Embryonic facial prominence (tissue), 1 donor: ENCODE data around the gene TLR10.
"Not testable (repeated sequence)": the region's sequence is repeated elsewhere in the genome, so short reads cannot be mapped to it uniquely, and the experiment has no call there.

ENCODE experiments used
- DNase-seq: peaks from one replicate; pipeline ENCODE4 v3.0.0-alpha.2; 2016; ENCODE audit errors: extremely low spot score

TLR10 gene

GRCh38 chr4:38802561-38803355 lies 20.0 kb upstream of the TLR10 start:
- no peak for DNase-seq

DNA sequence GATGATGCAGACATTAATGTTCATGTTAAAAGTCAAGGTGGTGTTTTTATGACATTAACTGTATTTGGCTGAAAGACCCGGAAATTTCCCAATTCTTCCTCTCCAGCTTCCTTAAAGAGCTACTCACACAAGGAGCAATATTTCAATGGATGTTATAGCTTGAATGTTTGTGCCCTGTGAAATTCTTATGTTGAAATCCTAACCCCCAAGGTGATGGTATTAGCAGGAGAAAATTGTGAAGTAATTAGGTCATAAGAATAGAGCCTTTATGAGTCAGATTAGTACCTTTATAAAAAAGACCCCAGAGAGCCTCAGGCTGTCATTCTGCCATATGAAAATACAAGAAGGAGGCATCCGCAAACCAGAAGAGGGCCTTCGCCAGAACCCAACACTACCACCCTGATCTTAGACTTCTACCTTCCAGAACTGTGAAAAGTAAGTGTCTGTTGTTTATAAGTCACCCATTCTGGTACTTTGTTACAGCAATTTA lies 18.2 kb upstream of the TLR10 start:
- DNase-seq: no peak

DNA sequence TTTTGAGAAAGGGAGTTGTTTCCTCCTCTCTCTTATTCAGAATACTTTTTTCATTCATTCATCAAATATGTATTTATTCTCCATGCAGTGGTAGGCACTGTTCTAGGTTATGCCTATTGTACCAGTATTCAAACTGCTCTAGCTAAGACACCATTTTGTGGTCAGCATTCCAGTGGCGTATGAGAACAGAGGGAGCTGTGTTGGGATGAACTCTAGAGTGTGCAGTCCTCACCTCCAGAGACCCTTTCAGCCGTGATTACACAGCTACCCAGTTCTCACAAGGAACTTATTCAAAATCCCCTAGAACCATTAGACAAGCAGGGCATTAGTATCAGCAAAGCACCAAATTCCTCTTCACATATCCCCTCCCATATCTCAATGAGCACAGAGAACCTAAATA lies 17.6 kb upstream of the TLR10 start:
- DNase-seq: no peak

GRCh38 chr4:38795087-38795486 lies 12.3 kb upstream of the TLR10 start:
- DNase-seq: no peak

DNA sequence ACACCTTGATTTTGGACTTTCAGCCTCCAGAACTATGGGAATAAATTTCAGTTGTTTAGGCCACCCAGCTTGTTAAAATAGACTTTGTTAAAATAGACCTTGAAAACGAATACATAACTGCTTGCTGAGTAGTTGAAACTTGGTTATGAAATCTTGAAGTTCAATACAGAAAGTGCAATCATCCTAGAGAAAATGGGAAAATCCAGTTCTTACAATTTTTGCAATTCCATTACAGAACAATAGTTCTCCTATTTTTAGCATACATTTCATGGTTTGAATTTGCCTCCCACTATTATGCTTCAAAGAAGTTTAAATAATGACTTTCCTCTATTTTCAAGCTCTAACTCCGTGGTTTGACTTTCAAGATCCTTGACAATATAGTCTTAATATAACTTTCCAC lies 11.3 kb upstream of the TLR10 start:
- no peak for DNase-seq

- DNase-seq: no peak
Observed at GRCh38 chr4:38791010-38791409, 8.2 kb upstream of the TLR10 start.

DNA sequence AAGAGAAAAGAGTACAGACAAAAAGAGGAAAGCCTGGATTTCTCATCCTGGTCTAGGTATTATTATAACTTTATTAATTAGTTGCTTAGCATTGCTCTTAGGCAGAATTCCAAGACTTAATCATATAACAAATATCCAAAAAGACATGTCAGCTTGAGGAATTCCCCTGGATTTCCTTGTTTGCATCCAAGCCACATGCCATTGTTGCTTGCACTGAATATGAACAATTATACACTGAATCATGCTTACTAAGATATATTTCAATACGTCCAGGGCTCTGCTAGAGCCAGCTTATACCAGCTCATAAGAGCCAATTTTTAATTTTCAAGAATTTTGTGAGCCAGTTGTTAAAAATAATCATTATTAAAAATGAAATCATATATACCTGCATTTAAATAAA lies 5.5 kb upstream of the TLR10 start:
- no peak for DNase-seq

DNA sequence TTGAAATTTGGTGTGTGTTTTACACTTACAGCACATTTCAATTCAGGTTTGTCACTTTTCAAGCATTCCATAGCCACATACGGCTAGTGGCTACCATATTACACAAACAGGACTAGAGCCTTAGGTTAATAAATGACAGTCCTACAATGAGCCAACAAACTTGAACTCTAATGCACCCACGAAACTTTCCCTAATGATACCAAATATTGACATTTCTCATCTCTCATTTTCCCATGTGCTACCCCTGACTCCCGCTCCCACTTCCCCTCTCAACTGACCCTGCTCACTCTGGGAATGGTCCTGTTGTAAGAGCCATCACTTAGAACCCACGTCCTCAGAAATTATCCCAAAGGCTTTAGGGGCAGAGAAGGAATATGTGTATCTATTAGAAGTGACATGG lies 4.9 kb upstream of the TLR10 start:
- DNase-seq: no peak

GRCh38 chr4:38785901-38786402 lies 3.2 kb upstream of the TLR10 start:
- DNase-seq: no peak

DNA sequence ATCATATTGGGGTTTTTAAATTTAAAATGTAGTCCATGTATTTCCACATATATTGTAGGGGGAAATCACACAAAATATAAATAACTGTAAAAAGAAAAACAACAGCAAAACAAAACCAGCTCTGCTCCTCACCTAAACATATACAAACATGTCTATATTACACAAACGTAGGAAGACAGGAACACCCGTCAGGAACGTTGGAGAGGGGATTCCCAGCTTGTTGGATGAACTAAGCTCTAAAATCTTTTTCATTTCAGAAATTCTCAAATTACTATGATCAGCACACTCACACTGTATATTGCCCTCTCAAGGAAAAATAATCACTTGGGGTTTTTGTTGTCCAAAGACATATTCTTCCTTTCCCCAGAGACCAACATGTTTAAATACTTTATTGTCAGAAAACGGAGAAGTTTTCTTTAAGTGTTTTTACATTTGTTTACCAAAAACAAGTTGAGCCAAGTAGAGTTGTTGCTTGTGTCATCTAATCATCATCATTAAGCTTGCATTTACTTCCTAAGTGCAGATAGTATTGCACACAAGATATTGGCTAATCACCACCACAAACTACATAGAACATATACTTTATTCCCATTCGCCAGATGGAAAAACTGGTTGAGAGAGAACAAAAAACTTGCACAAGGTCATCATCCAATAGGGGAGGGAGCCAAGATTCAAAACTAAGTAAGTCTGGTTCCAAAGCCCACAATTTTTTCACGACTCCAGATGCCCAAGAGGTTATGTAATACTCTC lies 2.4 kb upstream of the TLR10 start:
- no peak for DNase-seq

GRCh38 chr4:38784141-38784540 lies 1.4 kb upstream of the TLR10 start:
- no peak for DNase-seq

- DNase-seq: no peak
Observed at GRCh38 chr4:38783109-38783460, 295 bp upstream of the TLR10 start.

GRCh38 chr4:38781854-38782261 lies 932 bp downstream of the TLR10 start:
- no peak for DNase-seq

- DNase-seq: no peak
Observed at GRCh38 chr4:38780833-38781484, 1.8 kb downstream of the TLR10 start.

DNA sequence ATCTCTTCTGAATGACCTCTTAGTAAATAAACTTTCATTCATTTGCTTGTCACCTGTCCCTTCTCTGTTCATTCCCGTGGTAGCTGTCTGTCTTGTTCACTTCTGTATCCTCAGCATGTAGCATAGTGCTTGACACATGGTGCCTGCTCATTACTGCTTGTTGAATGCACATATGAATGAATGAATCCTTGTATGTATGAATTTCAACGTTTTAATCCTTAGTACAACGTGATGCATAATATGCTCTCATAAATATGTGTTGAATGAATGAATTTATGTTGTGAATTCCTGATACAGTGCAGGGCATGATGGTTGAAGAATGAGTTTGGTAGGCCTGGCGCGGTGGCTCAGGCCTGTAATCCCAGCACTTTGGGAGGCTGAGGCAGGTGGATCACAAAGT lies 3.0 kb downstream of the TLR10 start:
- DNase-seq: no peak

- not testable (repeated sequence) for DNase-seq
Observed at GRCh38 chr4:38777925-38778324, 4.9 kb downstream of the TLR10 start.

GRCh38 chr4:38775326-38775725 lies 7.5 kb downstream of the TLR10 start:
- no peak for DNase-seq

DNA sequence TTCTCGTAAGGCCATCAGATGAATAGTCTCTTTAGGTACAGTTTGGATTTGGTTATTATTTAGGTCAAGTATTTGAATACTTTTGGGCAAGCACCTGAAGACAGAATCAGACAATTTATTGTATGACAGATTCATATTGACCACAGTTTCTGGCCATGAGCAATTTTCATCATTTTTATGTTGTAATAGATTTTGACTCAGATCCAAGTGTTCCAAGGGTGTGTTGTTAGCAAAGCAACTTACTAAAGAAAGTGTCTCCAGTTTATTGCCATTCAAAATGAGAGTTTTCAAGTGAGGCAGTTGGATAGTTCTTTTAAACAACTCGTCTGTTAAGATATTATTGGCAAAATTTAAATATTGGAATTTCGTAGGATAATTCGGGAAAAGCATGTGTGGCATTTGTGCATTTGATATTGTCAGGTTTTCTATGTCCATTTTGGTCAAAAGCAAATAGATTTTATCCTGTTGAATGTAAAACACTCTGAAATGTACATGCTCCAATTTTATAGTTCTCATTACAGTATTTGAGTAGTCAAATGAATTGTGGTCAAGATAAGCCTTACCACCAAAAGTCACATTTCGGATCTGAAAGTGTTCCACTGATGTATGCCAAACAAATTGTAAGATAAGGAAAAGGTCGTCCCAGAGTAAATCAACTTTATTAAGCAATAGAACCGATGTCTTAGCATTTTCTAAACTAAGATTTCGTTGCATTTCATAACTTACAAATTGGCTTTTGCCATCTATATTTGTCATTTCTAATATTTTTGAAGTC lies 8.4 kb downstream of the TLR10 start:
- DNase-seq: no peak

GRCh38 chr4:38770281-38770680 lies 12.5 kb downstream of the TLR10 start:
- not testable (repeated sequence) for DNase-seq

- DNase-seq: no peak
Observed at GRCh38 chr4:38769857-38770256, 12.9 kb downstream of the TLR10 start.

DNA sequence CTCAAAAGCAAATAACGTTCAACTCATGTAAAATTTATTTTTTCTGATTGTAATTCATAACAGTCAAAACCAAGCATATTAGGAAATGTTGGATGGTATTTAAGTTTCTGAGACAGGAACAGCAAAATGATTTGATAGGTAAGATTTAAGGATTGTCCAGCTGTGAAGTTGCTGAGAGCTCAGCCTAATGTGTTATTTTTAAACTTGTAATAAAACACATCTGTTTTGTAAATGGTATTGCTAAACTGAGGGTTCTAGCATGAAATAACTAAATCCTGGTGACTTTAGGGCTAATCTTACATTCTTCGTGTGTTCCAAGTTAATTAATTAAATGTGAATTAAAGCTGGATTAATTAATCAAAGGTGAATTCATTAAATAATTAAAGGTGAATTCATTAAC lies 13.3 kb downstream of the TLR10 start:
- DNase-seq: no peak

DNA sequence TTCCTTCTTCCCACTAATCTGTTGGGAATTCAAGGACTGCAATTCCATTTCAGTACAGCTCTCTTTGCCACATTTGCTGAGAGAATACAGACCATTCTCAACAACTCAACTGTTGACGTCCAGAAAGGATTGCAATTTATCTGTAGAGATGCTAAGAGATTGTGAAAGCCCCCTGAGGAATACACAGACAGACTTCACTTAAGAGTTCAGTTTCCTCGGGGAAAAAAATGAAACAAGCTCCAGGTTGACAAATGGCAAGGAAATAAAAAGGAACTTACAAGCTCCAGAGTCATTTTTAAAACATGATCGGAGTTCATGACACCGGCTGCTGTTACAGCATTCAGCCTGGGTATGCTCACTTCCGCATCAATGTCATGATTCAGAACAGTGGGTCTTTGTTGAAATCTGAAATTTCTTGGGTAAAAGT lies 13.8 kb downstream of the TLR10 start:
- DNase-seq: no peak
